Measurements from ENCODE around the gene PSAPL1.

DNA sequence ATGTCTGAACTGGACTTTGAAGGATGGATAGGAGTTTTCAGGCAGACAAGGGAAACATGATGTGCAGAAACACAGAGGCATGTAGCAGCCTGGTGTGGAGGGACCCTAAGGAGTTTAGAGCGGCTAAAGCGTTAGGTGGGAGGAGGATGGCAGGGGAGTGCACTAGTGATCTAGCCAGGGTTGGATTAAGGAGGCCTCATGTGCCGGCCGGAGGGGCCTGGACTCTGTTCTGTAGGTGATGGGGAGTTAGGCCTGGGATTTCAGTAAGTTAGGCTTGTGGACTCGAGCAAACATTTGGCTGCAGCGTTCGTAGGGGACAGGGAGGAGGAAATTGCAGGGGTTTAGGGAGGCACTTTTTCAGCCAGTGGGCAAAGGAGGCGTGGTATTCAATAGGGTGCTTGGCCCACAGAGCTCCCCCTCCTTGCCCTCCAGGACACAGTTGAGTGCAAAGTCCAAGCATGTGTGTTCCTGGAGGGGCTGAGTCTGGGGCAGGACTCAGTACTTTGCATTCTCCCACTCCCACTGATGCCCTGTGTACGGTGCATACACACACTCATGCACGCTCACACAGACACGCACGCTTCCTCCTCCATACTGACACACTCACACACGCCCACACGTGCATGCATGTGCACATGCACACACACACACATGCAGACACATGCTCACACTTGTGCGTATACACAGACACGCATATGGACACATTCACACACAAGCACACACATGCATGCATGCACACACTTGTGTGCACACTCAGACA lies 18.6 kb downstream of the PSAPL1 start:
- TF ChIP-seq, protein P1, sequence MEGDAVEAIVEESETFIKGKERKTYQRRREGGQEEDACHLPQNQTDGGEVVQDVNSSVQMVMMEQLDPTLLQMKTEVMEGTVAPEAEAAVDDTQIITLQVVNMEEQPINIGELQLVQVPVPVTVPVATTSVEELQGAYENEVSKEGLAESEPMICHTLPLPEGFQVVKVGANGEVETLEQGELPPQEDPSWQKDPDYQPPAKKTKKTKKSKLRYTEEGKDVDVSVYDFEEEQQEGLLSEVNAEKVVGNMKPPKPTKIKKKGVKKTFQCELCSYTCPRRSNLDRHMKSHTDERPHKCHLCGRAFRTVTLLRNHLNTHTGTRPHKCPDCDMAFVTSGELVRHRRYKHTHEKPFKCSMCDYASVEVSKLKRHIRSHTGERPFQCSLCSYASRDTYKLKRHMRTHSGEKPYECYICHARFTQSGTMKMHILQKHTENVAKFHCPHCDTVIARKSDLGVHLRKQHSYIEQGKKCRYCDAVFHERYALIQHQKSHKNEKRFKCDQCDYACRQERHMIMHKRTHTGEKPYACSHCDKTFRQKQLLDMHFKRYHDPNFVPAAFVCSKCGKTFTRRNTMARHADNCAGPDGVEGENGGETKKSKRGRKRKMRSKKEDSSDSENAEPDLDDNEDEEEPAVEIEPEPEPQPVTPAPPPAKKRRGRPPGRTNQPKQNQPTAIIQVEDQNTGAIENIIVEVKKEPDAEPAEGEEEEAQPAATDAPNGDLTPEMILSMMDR (IDR thresholded peaks at IDR 0.05) = no peak
- TF ChIP-seq POLR2A (IDR thresholded peaks at IDR 0.05) = no peak
